H1 (cell line): ENCODE results near the gene CACNA2D1. TPM values are rescaled to one million over a fixed set of nuclear protein-coding genes. Genes with fewer than 3 reads are reported as not detected.

ENCODE experiments used
- CTCF ChIA-PET: fragments of 300-600 bp; sonication (Branson Sonifier 250); formaldehyde crosslinking; loops from one replicate; lab custom pipeline; 2021; ENCODE audit not compliant: partially characterized antibody; lab: Charles Lee
- POLR2A ChIA-PET: fragments of 300-600 bp; sonication (Branson Sonifier 250); formaldehyde crosslinking; loops from one replicate; lab custom pipeline; 2021; ENCODE audit warnings: inconsistent platforms; ENCODE audit not compliant: partially characterized antibody; lab: Charles Lee
- DNase-seq, 2 experiments: peaks; one replicate each; pipeline versions ENCODE4 v3.0.0 to v3.0.0-alpha.2; 2010 to 2022; ENCODE audit warnings: low spot score in 2 of 2, low read depth in 1 of 2, mixed read lengths in 1 of 2
- FAIRE-seq: peaks from 2 replicates; lab custom pipeline; 2011; peaks lifted over from hg19 to GRCh38; lab: Jason Lieb, UNC
- H2AFZ ChIP-seq: 2 replicates; pipeline ENCODE4 v1.8.1; 2012; ENCODE audit warnings: low read length, inconsistent platforms
- H2AK5ac ChIP-seq: 2 replicates; pipeline ENCODE4 v1.6.1; 2013; ENCODE audit warnings: low read depth, low read length
- H2BK120ac ChIP-seq: replicated peaks from 2 replicates; pipeline ENCODE3; 2013; ENCODE audit warnings: low read depth, low read length, inconsistent platforms
- H2BK12ac ChIP-seq: 2 replicates; pipeline ENCODE4 v1.6.1; 2013; ENCODE audit warnings: low read depth, low read length
- H2BK15ac ChIP-seq: 2 replicates; pipeline ENCODE4 v1.6.1; 2013; ENCODE audit warnings: low read length
- H2BK20ac ChIP-seq: 2 replicates; pipeline ENCODE4 v1.6.1; 2013; ENCODE audit warnings: low read length
- H2BK5ac ChIP-seq: 2 replicates; pipeline ENCODE4 v1.6.1; 2013; ENCODE audit warnings: low read depth, low read length
- H3K14ac ChIP-seq: 2 replicates; pipeline ENCODE4 v1.6.1; 2013; ENCODE audit warnings: inconsistent platforms; ENCODE audit not compliant: insufficient read length
- H3K18ac ChIP-seq: 2 replicates; pipeline ENCODE4 v1.6.1; 2013; ENCODE audit warnings: low read length; ENCODE audit errors: extremely low read depth
- H3K23ac ChIP-seq: 2 replicates; pipeline ENCODE4 v1.6.1; 2013; ENCODE audit warnings: inconsistent platforms; ENCODE audit not compliant: insufficient read length
- H3K23me2 ChIP-seq: 2 replicates; pipeline ENCODE4 v1.6.1; 2013; ENCODE audit warnings: low read depth, low read length
- H3K27ac ChIP-seq: 2 replicates; pipeline ENCODE4 v1.6.1; 2011; ENCODE audit warnings: low read depth, low read length, inconsistent platforms
- H3K27me3 ChIP-seq, 4 experiments: replicated peaks in 1 of 4; 1 replicate in 1 of 4; 2 replicates in 3 of 4; pipeline versions ENCODE4 v1.6.1 to v1.8.1; 2011 to 2013; ENCODE audit warnings: low read length in 3 of 4, mild to moderate bottlenecking in 3 of 4, inconsistent platforms in 2 of 4, mixed read lengths in 2 of 4, moderate library complexity in 1 of 4; ENCODE audit not compliant: control insufficient read depth in 3 of 4, insufficient read depth in 3 of 4; ENCODE audit errors: extremely low read depth in 1 of 4
- H3K36me3 ChIP-seq, 4 experiments: 2 replicates each; pipeline versions ENCODE4 v1.6.1 to v1.8.1; 2011 to 2013; ENCODE audit warnings: mild to moderate bottlenecking in 4 of 4, low read length in 3 of 4, moderate library complexity in 2 of 4, control low read depth in 1 of 4, inconsistent platforms in 1 of 4; ENCODE audit not compliant: insufficient read depth in 4 of 4, control insufficient read depth in 2 of 4
- H3K4ac ChIP-seq: replicated peaks from 2 replicates; pipeline ENCODE3; 2013; ENCODE audit warnings: low read length, low read depth, mixed read lengths, inconsistent platforms; ENCODE audit not compliant: insufficient read length
- H3K4me1 ChIP-seq, 4 experiments: replicated peaks in 1 of 4; 1 replicate in 1 of 4; 2 replicates in 3 of 4; pipeline versions ENCODE4 v1.6.1 to v1.8.1; 2011 to 2013; ENCODE audit warnings: low read length in 3 of 4, inconsistent platforms in 2 of 4, mixed read lengths in 1 of 4; ENCODE audit not compliant: insufficient read depth in 4 of 4, control insufficient read depth in 3 of 4
- H3K4me2 ChIP-seq, 2 experiments: 2 replicates each; pipeline versions ENCODE4 v1.6.1 to v1.8.1; 2011 to 2013; ENCODE audit warnings: low read depth in 2 of 2, low read length in 2 of 2, control low read depth in 1 of 2, inconsistent platforms in 1 of 2, mild to moderate bottlenecking in 1 of 2; ENCODE audit not compliant: insufficient read depth in 1 of 2
- H3K4me3 ChIP-seq, 4 experiments: fragments of 200-600, 300-600 bp in 1 of 4; sonication (generic), shearing (Covaris generic), sonication (Bioruptor Twin) in 1 of 4; 2 replicates each; pipeline versions ENCODE4 v1.5.1 to v1.8.1; 2011 to 2016; ENCODE audit warnings: low read length in 4 of 4, low read depth in 3 of 4, control low read depth in 2 of 4, inconsistent platforms in 2 of 4, mild to moderate bottlenecking in 2 of 4, mixed read lengths in 1 of 4, moderate library complexity in 1 of 4; ENCODE audit not compliant: insufficient read depth in 2 of 4; ENCODE audit errors: extremely low read depth in 1 of 4
- H3K56ac ChIP-seq: replicated peaks from 2 replicates; pipeline ENCODE3; 2013; ENCODE audit warnings: low read depth, mild to moderate bottlenecking, mixed read lengths, low read length, inconsistent platforms; ENCODE audit not compliant: insufficient read length
- H3K79me1 ChIP-seq: 2 replicates; pipeline ENCODE4 v1.6.1; 2013; ENCODE audit warnings: low read depth, low read length, control low read depth
- H3K79me2 ChIP-seq, 2 experiments: 2 replicates each; pipeline versions ENCODE4 v1.6.1 to v1.8.1; 2012 to 2013; ENCODE audit warnings: low read length in 2 of 2, mild to moderate bottlenecking in 2 of 2, inconsistent platforms in 1 of 2; ENCODE audit not compliant: insufficient read depth in 2 of 2, control insufficient read depth in 1 of 2
- H3K9ac ChIP-seq, 4 experiments: replicated peaks in 1 of 4; 1 replicate in 1 of 4; 2 replicates in 3 of 4; pipeline versions ENCODE4 v1.6.1 to v1.8.1; 2011 to 2013; ENCODE audit warnings: low read depth in 3 of 4, low read length in 3 of 4, control low read depth in 2 of 4, mild to moderate bottlenecking in 2 of 4, moderate library complexity in 2 of 4, inconsistent platforms in 1 of 4; ENCODE audit errors: extremely low read depth in 1 of 4
- H3K9me3 ChIP-seq, 2 experiments: 2 replicates each; pipeline versions ENCODE4 v1.6.1 to v1.8.1; 2012 to 2013; ENCODE audit warnings: mild to moderate bottlenecking in 2 of 2, moderate library complexity in 2 of 2, control low read depth in 1 of 2, inconsistent platforms in 1 of 2, low read depth in 1 of 2, low read length in 1 of 2, mixed read lengths in 1 of 2; ENCODE audit not compliant: insufficient read depth in 2 of 2
- H4K20me1 ChIP-seq, 2 experiments: replicated peaks in 1 of 2; 2 replicates each; pipeline versions ENCODE3 to v1.8.1; 2011 to 2013; ENCODE audit warnings: inconsistent platforms in 2 of 2, low read length in 2 of 2, mild to moderate bottlenecking in 1 of 2; ENCODE audit not compliant: insufficient read depth in 2 of 2, control insufficient read depth in 1 of 2
- H4K5ac ChIP-seq: 2 replicates; pipeline ENCODE4 v1.6.1; 2013; ENCODE audit warnings: low read length, low read depth, mixed read lengths, inconsistent platforms; ENCODE audit not compliant: insufficient read length
- H4K8ac ChIP-seq: 2 replicates; pipeline ENCODE4 v1.8.0; 2013; ENCODE audit warnings: mild to moderate bottlenecking, moderate library complexity, low read length, inconsistent platforms; ENCODE audit not compliant: insufficient read depth; ENCODE audit errors: extremely low read depth
- H4K91ac ChIP-seq: replicated peaks from 2 replicates; pipeline ENCODE3; 2013; ENCODE audit warnings: low read length, mixed read lengths, inconsistent platforms; ENCODE audit not compliant: insufficient read length
- CREB1 ChIP-seq: IDR thresholded peaks from 2 replicates; pipeline ENCODE4 v1.6.1; 2012; ENCODE audit warnings: inconsistent platforms
- HDAC6 ChIP-seq: IDR thresholded peaks from one replicate; pipeline ENCODE4 v1.7.1; 2012; ENCODE audit warnings: low read depth, mild to moderate bottlenecking, inconsistent platforms, low read length, moderate library complexity
- PHF8 ChIP-seq: fragments of 200-600 bp; sonication (generic); conservative IDR thresholded peaks from 2 replicates; pipeline ENCODE4 v1.7.1; 2012; ENCODE audit warnings: low read depth, mild to moderate bottlenecking, inconsistent platforms, low read length, moderate library complexity
- SIRT6 ChIP-seq: IDR thresholded peaks from one replicate; pipeline ENCODE4 v1.7.1; 2012; ENCODE audit warnings: low read length, inconsistent platforms
- SP4 ChIP-seq: IDR thresholded peaks from 2 replicates; pipeline ENCODE4 v1.6.1; 2012; ENCODE audit warnings: low read length, inconsistent platforms
- WGBS, 2 experiments: shearing (Covaris generic) in 1 of 2; methylation state at CpG; one replicate each; pipeline versions ENCODE4 v1.1.6 to v1.1.7; 2013 to 2015; ENCODE audit warnings: low lambda C conversion rate in 2 of 2, mixed read lengths in 2 of 2, inconsistent platforms in 1 of 2, low coverage in 1 of 2, missing lambda C conversion rate in 1 of 2; ENCODE audit not compliant: insufficient replicate concordance in 2 of 2, insufficient coverage in 1 of 2, insufficient read length in 1 of 2; ENCODE audit errors: extremely low coverage in 1 of 2, missing lambda C conversion rate in 1 of 2; 5-methylcytosine and 5-hydroxymethylcytosine counted together
- polyA plus RNA-seq, 7 experiments: library from polyadenylated mRNA; depleted of rRNA in 3 of 7; stranded (reverse) in 5 of 7; unstranded in 2 of 7; fragments of >200 nt in 5 of 7; fragments of 200-250 nt in 2 of 7; gene quantifications; 1 replicate in 5 of 7; 2 replicates in 1 of 7; 4 replicates in 1 of 7; pipeline versions ENCODE4 v1.2.1 to v1.2.3, GENCODE V29; 2011 to 2013; ENCODE audit warnings: missing spikeins in 2 of 7, mixed read lengths in 2 of 7
- total RNA-seq: library from RNA; stranded (reverse); fragmentation: NEBNext Ultra II Directional; extraction: Animal tissue kit (Norgen Biotek cat#: 25700); gene quantifications from 2 replicates; pipeline ENCODE4 v1.2.1, GENCODE V29; 2021

Gene CACNA2D1
- total and polyA plus RNA-seq, 2 of the 8 experiments (the other 6 are each of a cell fraction or from before 2014, with no cell fraction given) = 4.3 to 27.3 TPM

DNA sequence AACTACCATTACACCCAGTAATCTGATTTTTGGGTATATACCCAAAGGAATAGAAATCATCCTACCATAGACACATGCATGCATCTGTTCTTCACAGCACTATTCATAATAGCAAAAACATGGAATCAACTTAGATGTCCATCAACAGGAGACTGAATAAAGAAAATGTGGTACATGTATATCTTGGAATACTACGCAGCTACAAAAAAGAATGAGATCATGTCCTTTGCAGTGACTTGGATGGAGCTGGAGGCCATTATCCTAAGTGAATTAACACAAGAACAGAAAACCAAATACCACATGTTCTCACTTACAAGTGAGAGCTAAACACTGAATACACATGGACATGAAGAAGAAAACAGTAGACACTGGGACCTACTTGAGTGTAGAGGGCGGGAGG is 254.9 kb downstream of the CACNA2D1 start:
- no peak overlapping the region for H2BK120ac ChIP-seq
- H3K23ac ChIP-seq = no peak overlapping the region
- no peak overlapping the region for H3K56ac ChIP-seq
- H3K9ac ChIP-seq = no peak overlapping the region
- H3K14ac ChIP-seq = no peak overlapping the region
- peaks cover 0 to 2% of the 10 kb centered on the region in 2 experiments; a peak in 1 of 4 replicates for H3K9me3 ChIP-seq
- no peak overlapping the region for H3K4me3 ChIP-seq
- POLR2A ChIA-PET = no interaction called here
- H2BK12ac ChIP-seq = no peak overlapping the region
- FAIRE-seq (no peak), DNase-seq (no peak)
- no peaks in the 10 kb centered on the region for H4K20me1 ChIP-seq
- no peaks in the 10 kb centered on the region for H3K23me2 ChIP-seq
- H2BK5ac ChIP-seq = no peak overlapping the region
- H3K18ac ChIP-seq = no peak overlapping the region
- no peak overlapping the region for H2BK20ac ChIP-seq
- WGBS, 2 experiments = 100% methylated on average over 2 of the region's 2 CpGs; no CpG with 5 or more reads in 1 of the 2 experiments
- CTCF ChIA-PET = no interaction called here
- H3K4ac ChIP-seq = no peak overlapping the region
- no peaks in the 10 kb centered on the region for H3K36me3 ChIP-seq
- no peak overlapping the region for H3K27ac ChIP-seq
- H4K5ac ChIP-seq = no peak overlapping the region
- no peak overlapping the region for H3K4me2 ChIP-seq
- H3K79me1 ChIP-seq = no peaks in the 10 kb centered on the region
- no peaks in the 10 kb centered on the region for H3K79me2 ChIP-seq
- no peak overlapping the region for H4K91ac ChIP-seq
- H3K27me3 ChIP-seq = no peaks in the 10 kb centered on the region
- no peak overlapping the region for H2AFZ ChIP-seq
- H4K8ac ChIP-seq = no peak overlapping the region
- TF ChIP-seq PHF8 (no peak), HDAC6 (no peak), SIRT6 (no peak), CREB1 (no peak), SP4 (no peak)
- no peak overlapping the region for H2BK15ac ChIP-seq
- H3K4me1 ChIP-seq = peaks cover 0 to 4% (median 0%) of the 10 kb centered on the region in 4 experiments; a peak in 1 of 7 replicates
- H2AK5ac ChIP-seq = no peak overlapping the region
